ENCODE results near the gene FCGR3B.
"Not testable (repeated sequence)": the region's sequence is repeated elsewhere in the genome, so short reads cannot be mapped to it uniquely, and the experiment has no call there.

The FCGR3B gene

GRCh38 chr1:161631076-161631475 is at the start of gene FCGR3B:
Gene FCGR3B, minus strand, starts transcription at chr1:161631176. Its CDS starts 82 bp downstream, at chr1:161631094.
- DNase-seq, result no peak

GRCh38 chr1:161678500-161678899 is 47.5 kb upstream of the FCGR3B start:
- DNase-seq, result no peak

DNA sequence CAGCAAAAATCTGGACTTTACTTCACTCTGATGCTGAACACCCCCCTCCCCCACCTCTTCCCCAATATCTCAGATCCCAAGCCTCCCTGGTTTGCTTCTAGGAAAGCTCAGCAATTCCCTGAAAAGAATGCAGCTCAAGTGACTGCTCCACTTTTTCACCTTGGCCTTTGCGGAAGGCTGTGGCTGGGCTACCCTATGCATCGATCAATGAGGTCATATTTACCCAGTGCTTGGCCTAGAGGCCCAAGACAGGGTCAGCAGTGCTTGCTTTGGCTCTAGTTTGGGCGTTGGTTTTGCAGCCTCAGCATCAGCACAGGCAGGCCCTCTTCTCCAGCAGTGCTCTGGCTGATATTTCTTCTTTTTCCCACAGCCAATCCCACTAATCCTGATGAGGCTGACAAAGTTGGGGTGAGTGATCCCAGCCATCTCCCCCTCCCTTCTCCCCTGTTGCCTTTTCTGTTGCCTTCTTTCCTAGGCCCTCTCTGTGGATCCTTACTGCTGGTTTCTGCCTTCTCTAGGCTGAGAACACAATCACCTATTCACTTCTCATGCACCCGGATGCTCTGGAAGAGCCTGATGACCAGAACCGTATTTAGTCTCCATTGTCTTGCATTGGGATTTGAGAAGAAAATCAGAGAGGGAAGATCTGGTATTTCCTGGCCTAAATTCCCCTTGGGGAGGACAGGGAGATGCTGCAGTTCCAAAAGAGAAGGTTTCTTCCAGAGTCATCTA is 46.1 kb upstream of the FCGR3B start:
- no peak for DNase-seq

DNA sequence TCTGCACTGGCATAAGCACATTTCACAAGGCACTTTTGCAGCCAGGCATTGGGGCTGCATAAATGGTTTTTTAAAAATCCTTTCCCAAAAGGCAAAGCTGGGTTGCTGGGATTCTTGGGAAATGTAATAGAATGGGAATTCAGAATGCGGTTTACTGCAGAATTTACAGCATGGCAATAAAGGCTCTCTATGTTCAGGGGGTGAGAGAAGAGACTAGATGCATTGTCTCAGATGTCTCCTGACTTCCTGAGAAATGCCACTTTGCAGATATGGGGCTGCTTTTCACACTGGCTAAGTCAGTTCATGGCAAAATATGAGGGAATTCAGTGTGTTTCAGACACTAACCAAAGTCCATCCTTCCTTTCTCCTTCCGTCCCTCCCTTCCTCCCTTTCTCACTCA is 45.5 kb upstream of the FCGR3B start:
- DNase-seq, result no peak

- not testable (repeated sequence) for DNase-seq
Measured at GRCh38 chr1:161674908-161675307, 43.9 kb upstream of the FCGR3B start.

DNA sequence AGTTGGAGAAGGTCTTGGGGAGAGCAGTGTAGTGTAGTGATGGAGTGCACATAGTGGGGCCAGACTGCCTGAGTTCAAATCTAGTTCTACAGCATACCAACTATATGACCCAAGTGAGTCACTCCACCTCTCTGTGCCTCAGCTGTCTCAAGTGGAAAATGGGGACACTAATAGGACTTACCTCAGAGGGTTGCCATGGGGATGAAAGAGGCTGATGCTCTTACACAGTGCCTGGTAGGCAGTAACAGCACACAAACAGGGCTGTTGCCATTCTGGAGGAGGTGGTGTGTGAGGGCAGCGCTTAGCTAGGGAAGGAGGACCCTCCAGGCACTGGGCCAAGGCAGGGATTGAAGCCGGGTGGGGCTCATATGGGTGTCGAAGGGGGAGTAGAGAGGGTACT is 43.5 kb upstream of the FCGR3B start:
- not testable (repeated sequence) for DNase-seq

- DNase-seq, result not testable (repeated sequence)
Measured at GRCh38 chr1:161673437-161673836, 42.5 kb upstream of the FCGR3B start.

DNA sequence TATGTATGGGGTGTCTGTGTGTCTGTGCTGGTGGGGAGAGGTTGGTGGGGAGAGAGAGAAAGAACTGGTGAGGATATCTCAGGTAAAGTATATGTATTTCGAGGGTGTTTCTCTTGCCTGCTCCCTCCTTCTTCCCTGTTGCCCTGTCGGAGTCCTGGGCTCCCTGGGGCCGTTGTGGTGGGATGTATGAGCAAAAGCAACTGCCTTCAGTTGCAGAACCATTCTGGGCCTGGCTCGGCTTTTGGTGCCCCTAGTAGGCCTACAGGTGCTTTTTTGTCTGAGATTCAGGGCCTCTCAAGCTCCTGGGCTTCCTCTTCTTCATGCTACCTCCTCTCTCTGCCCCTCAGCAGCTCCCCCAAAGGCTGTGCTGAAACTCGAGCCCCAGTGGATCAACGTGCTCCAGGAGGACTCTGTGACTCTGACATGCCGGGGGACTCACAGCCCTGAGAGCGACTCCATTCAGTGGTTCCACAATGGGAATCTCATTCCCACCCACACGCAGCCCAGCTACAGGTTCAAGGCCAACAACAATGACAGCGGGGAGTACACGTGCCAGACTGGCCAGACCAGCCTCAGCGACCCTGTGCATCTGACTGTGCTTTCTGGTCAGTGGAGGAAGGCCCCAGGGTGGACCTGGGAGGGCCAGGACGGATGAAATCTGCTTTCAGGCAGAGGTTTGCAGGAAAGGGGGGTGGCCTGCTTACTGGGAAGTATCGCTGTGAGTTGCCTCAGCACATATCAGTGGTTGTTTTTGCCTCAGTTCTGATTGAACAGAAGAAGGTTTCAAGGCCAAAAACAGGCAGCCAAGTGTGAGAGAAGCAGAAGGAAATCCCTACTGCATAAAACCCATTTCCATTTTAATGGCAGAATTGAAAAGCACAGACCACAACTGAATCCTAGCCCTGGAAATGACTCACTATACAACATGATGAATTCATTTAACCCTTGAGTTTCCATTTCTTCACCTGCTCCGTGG is 40.4 kb upstream of the FCGR3B start:
- DNase-seq, result not testable (repeated sequence)

DNA sequence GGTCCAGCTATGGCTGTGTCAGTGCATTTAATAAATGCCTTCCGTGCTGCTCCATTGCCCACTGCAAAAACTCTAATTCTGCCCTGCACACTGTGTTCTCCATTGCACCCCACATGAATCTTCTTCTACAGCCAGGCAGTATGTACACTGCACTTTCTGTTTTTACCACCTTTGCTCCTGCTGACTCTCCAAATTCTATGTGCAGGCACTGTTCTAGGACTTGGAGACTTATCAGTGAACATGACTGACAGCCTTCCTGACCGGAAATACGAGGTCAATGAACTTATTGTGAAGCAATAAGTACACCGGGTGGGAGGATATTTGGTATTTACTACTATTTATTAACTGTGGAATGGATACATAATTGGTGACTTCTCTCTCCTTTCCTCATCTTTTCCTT is 33.7 kb upstream of the FCGR3B start:
- DNase-seq, result not testable (repeated sequence)

DNA sequence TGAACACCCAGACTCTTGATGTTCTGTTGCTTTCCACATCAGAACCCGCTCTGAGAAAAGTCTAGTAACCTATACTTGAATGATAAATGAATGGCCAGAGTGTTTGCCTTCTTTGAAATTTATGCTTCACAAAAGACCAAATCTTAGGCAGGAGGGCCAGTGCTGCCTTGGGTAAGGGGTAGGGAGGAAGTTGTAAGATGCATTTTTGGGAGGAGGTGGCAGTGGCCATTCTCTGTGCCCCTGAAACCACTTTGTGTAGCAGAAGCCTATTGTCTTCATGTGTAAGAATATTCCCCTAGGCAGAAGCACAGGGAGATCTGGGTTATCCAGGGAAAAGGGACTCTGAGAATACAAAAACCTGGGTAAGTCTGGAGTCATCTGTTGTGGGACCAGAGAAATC is 32.6 kb upstream of the FCGR3B start:
- DNase-seq, result not testable (repeated sequence)

GRCh38 chr1:161662684-161663339 is 31.8 kb upstream of the FCGR3B start, which contains the start of gene FCGR2B:
Gene FCGR2B, plus strand, starts transcription at chr1:161663143. Its CDS starts 99 bp downstream, at chr1:161663242.
- not testable (repeated sequence) for DNase-seq

DNA sequence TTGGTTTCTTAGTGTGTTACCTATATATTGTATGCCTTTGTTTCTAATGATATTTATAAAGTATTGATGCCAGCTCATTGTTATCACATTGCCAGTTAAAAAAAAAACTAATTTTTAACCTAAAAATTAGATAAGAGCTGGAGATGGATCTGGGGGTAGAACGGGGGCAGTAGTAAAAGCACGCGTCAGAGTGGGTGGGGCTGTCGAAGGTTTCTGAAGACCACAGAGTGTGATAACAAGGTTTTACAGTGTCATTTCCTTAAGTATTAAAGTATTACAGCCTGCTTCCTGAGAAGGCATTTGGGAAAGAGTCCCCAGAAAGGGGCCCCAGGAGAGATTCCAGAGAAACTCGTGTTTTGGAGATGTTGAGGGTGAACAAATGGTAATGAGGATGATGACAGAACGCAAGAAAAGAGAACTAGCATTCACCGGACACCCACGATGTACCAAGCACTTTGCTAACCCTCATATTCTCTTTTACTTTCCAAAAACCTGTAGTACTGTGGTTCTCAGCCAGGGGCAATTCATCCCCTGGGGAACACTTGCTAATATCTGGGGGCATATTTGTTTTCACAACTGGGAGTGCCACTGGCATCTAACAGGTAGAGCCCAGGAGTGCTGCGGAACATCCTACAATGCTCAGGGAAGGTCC is 30.8 kb upstream of the FCGR3B start:
- not testable (repeated sequence) for DNase-seq

DNA sequence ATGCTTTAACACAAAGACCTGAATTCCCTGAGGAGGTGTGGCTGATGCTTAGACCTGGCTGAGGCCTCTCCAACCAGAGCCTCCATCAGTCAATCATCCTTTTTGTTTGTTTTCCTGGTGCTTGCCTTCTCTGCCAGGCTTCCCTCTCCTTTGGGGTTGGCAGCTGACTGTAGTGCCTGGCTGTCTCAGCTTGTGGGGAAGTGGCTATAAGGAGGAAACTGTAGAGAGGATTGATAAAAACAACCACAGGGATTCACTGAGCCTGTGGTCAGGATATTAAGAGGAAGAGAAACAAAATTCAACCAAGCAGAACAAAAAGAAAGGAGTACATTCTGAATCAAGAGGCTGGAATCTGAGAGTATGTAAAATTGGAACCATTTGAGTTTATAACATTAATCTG is 27.5 kb upstream of the FCGR3B start:
- DNase-seq, result not testable (repeated sequence)

DNA sequence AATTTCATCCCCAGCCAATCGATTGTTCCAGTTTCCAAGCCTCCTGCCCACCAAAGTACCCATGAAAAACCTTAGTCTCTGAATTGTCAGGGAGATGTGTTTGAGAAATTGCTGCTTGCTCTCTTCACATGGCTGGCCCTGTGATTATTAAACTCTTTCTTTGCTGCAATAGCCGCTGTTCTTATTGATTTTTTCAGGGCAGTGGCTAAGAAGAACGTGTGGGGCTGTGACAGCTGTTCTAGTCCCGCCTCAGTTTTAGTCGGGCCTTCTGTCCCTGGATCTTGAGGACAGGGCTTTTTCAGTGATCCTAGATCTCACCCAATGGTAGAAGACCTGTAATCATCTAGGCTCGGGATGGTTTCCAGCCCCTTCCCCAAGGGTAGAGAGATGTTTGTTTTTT is 23.0 kb upstream of the FCGR3B start:
- not testable (repeated sequence) for DNase-seq

DNA sequence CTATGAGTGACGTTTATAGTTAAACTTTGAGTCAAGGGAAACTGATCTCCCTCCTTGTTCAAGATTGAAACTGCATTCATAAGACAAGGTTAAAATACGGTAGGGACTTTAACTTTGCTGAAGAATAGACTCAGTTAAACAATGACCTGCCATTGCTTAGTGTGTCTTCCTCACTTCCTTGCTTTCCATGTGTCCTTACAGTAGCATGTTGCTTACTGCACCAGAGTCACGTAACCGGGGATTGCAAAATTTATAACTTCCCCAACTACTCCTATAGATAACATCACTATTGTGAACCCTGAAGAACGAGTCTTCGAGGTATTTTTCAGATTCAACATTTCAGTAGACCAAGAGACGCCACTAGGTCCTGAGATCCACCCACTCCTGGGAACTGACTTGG is 22.6 kb upstream of the FCGR3B start:
- DNase-seq, result not testable (repeated sequence)

DNA sequence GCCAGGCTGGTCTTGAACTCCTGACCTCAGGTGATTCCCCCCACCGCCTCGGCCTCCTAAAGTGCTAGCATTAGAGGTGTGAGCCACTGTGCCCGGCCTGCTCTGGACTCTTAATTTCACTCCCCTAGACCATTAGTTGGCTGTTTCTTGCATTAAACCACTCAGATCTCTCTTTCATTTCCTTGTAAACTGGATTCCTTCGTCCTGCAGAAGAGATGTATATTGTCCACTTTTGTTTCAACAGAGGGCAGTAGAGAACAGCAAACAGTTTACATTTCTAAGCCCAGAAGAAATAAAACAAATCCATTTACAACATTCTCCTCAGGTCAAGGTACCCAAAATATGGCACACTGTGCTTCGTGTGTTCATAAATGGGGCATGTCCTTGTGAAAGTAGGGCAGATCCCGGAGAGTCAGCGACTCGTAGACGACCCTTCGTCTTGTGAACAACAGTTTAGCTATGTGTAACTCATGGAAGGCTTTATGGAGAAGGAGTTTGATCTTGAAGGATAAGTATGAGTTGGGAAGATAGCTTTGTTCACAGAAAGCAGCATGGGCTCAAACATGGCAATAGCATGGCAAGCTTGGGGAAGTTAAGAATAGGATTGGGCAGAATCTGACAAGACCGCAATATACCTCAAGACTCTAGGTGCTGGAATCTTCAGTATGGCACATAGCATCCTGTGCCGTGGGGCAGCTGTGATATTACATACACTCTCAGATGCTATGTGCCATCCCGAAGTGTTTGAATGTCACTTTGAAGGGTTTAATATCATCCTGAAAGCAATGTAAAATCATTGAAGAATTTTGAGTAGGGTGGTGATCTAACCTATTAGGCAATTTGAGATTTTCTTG is 16.8 kb upstream of the FCGR3B start:
- not testable (repeated sequence) for DNase-seq

DNA sequence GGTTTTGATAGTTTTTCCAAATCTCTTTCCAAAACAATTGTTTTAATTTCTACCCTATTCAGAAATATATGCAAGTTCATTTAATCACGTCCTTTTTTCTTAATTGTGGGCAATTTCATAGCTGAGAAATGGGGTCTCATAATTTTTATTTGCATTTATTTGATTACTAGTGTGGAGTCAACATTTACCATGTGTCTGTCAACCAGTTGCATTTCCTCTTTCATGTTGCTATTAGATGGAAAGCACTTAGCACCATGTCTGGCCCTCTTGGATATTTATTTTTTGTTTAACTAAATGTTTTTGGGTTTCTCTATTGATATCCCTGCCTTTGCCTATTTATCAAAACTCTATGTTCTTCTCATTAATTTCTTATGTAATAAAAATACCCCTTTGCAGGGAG is 13.9 kb upstream of the FCGR3B start:
- not testable (repeated sequence) for DNase-seq

- DNase-seq, result not testable (repeated sequence)
Measured at GRCh38 chr1:161643481-161644208, 12.7 kb upstream of the FCGR3B start.

GRCh38 chr1:161642697-161643096 is 11.7 kb upstream of the FCGR3B start:
- not testable (repeated sequence) for DNase-seq

DNA sequence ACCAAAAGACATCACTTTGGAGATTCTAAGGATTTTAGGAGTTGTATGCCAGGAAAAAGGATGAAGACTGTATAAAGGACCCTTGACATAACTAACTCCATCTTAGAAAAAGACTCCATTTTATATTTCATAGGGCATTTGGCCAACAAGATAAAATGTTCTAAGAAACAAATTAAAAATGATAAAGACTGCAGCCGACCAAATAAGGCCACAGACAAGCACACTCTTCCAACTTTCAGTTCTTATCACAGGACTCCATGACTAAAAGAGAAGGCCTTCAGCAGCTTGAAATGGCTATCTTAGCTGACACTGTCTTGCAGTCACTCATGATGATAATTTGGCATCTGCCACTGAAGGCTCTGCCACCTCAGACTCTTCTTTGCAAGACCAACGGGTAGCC is 8.2 kb upstream of the FCGR3B start:
- DNase-seq, result not testable (repeated sequence)
